Measurements from ENCODE around the gene TMC3.
"Not testable (repeated sequence)": the region's sequence is repeated elsewhere in the genome, so short reads cannot be mapped to it uniquely, and the experiment has no call there.

The TMC3 gene

DNA sequence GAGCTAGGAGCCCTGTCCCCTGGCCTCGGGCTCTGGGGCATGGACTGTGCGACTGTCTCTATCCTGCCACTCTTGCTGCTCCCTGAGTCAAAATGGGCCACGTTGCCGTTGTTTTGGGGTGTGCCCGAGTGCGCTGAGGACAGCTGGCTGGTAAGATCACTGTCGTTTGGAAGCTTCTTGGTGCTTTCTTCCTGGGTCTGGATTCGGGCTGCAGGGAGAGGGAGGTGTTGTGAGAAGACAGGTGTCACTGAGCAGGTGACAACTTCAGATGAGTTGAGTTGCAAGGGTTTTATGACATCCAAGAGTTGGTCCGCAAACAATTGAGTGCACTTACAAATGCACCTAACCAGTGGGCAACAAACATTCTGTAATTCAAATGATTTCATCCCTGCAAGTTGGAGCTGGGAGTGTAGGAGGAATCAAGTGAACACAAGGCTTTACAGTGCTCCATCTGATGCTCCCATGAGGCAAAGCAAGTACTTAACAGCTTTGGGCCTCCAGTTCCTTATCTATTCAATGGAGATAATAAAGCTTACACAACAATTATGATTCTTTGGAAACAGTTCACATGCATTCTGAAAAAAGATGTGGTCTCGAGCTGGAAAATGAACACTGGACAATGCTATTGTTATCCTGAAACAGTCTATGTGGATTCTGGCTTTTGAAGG is 39.1 kb downstream of the TMC3 start:
- H3K4me3 ChIP-seq (ENCODE audit: low read depth, low read length), result no peak overlapping the region
- no peak for DNase-seq (ENCODE audit: low read depth)
- TF ChIP-seq, protein P1, sequence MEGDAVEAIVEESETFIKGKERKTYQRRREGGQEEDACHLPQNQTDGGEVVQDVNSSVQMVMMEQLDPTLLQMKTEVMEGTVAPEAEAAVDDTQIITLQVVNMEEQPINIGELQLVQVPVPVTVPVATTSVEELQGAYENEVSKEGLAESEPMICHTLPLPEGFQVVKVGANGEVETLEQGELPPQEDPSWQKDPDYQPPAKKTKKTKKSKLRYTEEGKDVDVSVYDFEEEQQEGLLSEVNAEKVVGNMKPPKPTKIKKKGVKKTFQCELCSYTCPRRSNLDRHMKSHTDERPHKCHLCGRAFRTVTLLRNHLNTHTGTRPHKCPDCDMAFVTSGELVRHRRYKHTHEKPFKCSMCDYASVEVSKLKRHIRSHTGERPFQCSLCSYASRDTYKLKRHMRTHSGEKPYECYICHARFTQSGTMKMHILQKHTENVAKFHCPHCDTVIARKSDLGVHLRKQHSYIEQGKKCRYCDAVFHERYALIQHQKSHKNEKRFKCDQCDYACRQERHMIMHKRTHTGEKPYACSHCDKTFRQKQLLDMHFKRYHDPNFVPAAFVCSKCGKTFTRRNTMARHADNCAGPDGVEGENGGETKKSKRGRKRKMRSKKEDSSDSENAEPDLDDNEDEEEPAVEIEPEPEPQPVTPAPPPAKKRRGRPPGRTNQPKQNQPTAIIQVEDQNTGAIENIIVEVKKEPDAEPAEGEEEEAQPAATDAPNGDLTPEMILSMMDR (IDR thresholded peaks at IDR 0.05; ENCODE audit: control insufficient read depth, extremely low read depth, insufficient read depth), result no peak

DNA sequence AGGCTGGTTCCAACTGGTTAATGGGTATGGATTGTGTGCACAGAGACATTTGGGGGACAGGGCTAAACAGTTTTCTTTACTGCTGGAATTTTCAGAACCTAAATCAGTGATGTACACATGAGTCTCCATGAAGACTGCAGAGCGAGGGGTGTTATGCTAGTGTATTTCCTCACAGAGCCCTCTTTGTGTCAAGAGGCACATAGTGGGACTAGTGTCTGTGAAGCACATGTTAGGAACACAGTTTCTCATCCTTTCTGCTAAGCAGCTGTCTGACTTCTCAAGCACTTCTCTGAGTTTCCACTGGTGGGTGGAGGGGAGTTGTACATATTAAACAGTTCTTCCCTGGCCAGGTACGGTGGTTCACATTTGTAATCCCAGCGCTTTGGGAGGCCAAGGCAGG is 40.6 kb downstream of the TMC3 start:
- DNase-seq (ENCODE audit: low read depth), result no peak
- TF ChIP-seq, protein P1 (IDR thresholded peaks at IDR 0.05; ENCODE audit: control insufficient read depth, extremely low read depth, insufficient read depth), result no peak

DNA sequence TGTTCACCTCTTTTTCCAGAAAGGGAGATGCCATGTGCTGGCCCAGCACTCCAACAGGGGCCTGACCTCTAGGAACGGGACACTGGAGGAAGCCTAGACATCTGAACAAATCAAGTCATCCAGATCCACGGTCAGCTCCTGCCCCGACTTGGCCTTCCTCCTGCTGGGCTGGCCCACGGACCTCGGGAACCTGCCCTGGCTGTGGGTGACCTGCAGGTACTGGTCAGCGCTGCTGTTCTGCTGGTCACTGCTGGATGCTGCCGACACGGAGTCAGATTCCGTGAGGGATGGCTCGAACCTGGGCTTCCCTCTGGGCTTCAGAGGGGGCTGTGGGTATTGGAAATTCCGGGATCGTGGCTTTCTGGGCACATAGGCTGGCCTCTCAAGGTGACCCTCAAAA is 41.7 kb downstream of the TMC3 start:
- TF ChIP-seq, protein P1 (IDR thresholded peaks at IDR 0.05; ENCODE audit: control insufficient read depth, extremely low read depth, insufficient read depth), result no peak
- no peak overlapping the region for H3K4me3 ChIP-seq (ENCODE audit: low read depth, low read length)
- no peak for DNase-seq (ENCODE audit: low read depth)

More for the DNA sequence above, 40.6 kb downstream of the TMC3 start:
- no peak overlapping the region for H3K4me3 ChIP-seq (ENCODE audit: low read depth, low read length)

DNA sequence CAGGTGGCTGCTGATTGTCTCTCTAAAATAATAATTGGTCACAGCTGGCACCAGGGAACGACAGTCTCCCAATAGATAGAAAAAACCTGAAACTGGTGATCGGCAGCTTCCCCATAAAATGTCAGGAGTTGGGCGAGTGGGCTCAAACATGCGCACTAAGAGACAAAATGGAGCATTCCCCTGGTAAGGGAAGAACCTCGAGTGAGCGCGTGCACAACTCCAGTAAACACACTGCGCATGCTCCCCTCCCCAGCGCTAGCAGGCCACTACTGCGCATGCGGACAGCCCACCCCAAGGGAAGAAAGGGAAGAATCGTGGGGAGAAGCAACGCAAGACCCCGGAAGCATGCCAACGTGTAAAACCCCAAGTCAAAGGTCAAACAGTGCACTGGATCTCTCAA is 42.4 kb downstream of the TMC3 start:
- H3K4me3 ChIP-seq (ENCODE audit: low read depth, low read length), result no peak overlapping the region
- TF ChIP-seq, protein P1 (IDR thresholded peaks at IDR 0.05; ENCODE audit: control insufficient read depth, extremely low read depth, insufficient read depth), result no peak
- no peak for DNase-seq (ENCODE audit: low read depth)

DNA sequence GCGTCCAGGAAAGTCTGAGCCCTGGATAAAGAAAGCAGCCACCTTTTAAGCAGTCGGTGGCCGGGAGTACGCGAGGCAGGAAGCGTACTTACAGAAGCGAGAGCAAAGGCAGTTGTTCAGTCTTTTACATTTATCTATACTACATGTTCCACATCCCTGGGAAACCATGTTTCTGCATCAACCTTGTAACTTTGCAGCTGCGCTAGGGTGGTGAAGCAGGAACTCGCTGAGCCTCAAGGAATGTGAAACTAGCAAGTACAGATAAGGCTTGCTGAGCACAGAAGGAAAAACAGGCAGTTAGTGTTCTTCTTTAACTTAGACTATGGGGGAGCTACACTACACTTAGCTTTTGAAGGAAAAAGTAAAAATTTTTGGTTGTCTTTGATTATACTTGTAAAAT is 42.9 kb downstream of the TMC3 start:
- not testable (repeated sequence) for H3K4me3 ChIP-seq (ENCODE audit: low read depth, low read length); DNase-seq (ENCODE audit: low read depth)

DNA sequence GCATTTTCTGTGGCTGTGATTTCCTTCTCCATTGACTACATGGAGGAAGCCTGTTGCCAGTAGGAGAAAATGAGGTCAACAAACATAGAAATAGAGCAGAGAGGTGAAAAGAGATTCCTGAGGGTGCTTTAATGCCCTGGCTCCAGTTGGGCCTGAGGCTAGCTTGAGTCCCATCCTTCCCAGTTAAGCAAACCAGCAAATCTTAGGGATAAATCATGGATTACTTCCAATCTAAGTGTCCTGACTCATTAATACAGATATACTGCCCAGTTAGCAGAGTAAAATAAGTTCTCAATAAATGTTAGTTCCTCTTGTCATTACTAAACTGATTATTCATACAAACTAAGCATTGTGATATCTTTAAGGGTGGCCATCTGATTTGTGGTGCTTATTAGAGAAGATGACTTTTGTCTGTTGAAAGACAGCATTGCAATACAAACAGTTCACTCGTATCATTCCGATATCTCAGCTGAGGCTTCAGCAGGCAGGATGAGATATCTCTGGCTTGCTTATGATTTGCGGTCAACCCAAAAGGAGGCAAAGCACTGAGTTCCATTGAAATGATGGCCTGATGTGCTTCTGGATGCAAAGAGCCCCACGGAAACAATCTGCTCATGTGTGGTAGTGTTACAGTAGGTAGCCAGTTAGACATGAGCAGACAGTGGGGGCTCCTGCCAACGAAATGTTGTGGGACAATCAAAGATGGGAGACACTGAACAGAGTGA is 43.5 kb downstream of the TMC3 start:
- H3K4me3 ChIP-seq (ENCODE audit: low read depth, low read length), result no peak overlapping the region
- DNase-seq (ENCODE audit: low read depth), result no peak
- TF ChIP-seq, protein P1 (IDR thresholded peaks at IDR 0.05; ENCODE audit: control insufficient read depth, extremely low read depth, insufficient read depth), result no peak

DNA sequence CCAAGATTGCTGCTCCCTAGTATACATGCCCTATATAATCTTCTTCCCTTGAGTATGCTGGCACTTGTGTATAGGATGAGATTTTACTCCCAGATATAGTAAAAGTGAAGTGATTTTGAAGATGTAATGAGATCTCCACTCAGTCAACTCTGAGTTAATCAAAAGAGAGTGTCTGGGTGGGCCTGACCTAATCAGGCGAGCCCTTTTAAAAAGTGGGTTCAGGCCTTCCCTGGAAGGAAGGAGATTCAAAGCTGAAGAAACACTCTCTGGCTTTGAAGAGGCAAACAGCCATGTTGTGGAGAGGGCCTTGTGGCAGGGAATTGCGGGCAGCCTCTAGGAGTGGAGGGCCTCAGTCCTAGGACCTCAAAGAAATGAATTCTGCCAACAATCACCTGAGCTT is 44.6 kb downstream of the TMC3 start:
- TF ChIP-seq, protein P1 (IDR thresholded peaks at IDR 0.05; ENCODE audit: control insufficient read depth, extremely low read depth, insufficient read depth), result no peak
- DNase-seq (ENCODE audit: low read depth), result no peak
- no peak overlapping the region for H3K4me3 ChIP-seq (ENCODE audit: low read depth, low read length)
